ENCODE results near the gene GRB2.
"Not testable (repeated sequence)": the region's sequence is repeated elsewhere in the genome, so short reads cannot be mapped to it uniquely, and the experiment has no call there.

The GRB2 gene

DNA sequence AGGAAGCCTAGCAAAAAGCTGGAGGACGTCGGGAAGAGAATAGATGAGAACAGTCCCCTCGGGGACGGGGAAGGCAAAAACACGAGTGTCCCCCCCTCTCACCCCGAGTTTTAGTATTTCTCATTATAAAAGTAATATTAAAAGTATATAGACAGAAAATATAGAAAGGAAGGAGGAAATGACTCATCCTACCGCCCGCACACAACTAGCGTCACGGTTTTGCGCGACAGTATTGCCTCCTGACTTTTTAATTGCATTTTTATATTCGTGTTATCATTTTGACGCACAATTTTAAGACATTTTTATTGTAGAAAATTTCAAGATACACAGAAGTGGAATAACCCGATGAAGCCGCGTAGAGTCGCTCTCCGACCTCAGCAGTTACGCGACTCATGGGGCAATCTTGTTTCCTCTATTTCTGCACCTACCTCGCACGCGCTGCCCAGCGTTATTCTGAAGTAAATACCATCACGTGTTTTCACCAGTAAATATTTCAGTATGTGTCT is 115.6 kb downstream of the GRB2 start:
- peak; percentile 68 for DNase-seq (ENCODE audit: low read depth, low spot score)
- in situ Hi-C loops (cut with HindIII; ENCODE audit: low sequenced_read_pairs): no loop called here

DNA sequence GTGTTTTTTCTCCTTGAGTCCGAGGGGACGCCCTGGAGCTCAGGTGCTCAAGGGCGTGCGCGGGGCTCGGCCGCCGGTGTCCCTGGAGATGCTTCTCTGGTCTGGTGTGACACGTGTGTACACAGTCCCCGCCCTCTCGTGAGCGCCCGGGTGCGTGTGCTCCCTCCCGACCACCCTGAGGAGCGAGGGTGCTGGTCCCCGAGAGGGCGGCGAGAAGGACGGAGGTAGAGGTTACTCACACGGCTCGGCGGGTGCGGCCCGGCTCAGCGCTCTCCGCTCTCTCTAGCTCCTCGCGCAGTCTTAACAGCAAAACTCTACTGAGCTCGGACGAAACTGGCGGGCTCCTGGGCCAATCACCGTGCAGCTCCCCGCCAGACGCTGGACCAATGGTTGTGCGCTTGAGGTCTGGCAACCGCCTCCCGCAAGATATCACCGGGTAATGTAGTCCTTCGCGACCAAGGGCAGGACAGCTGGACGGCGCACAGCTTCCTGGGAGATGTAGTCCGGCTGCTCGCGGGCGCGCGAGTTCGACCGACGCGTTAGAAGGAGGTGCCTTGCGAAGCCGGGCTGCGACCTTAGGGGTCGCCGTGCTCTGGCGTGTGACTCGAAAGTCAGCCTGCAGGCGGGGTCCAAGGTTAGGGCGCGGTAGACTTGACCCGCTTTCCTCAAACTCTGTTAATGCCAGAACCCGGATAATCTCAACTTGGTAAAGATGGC is 116.2 kb downstream of the GRB2 start, which contains the start of gene SLC25A19:
Gene SLC25A19 (minus strand): TSS at position 319 of the 717 bp plus-strand sequence. CDS start 2,669 bp downstream, outside the sequence.
- DNase-seq (ENCODE audit: low read depth, low spot score): peak; percentile 99
- in situ Hi-C loops (cut with HindIII; ENCODE audit: low sequenced_read_pairs): no loop called here
- peak within 1 kb of the TSS; percentile 55 for H3K4me3 ChIP-seq (ENCODE audit: low read depth, low read length)
- TF ChIP-seq, protein P1, sequence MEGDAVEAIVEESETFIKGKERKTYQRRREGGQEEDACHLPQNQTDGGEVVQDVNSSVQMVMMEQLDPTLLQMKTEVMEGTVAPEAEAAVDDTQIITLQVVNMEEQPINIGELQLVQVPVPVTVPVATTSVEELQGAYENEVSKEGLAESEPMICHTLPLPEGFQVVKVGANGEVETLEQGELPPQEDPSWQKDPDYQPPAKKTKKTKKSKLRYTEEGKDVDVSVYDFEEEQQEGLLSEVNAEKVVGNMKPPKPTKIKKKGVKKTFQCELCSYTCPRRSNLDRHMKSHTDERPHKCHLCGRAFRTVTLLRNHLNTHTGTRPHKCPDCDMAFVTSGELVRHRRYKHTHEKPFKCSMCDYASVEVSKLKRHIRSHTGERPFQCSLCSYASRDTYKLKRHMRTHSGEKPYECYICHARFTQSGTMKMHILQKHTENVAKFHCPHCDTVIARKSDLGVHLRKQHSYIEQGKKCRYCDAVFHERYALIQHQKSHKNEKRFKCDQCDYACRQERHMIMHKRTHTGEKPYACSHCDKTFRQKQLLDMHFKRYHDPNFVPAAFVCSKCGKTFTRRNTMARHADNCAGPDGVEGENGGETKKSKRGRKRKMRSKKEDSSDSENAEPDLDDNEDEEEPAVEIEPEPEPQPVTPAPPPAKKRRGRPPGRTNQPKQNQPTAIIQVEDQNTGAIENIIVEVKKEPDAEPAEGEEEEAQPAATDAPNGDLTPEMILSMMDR (IDR thresholded peaks at IDR 0.05; ENCODE audit: low read depth, low read length): no peak

More for the DNA sequence above, 115.6 kb downstream of the GRB2 start:
- TF ChIP-seq, protein P1 (IDR thresholded peaks at IDR 0.05; ENCODE audit: low read depth, low read length): no peak
- H3K4me3 ChIP-seq (ENCODE audit: low read depth, low read length): peak overlapping the region; percentile 55

- in situ Hi-C loops (cut with HindIII; ENCODE audit: low sequenced_read_pairs): no loop called here
- no peak for DNase-seq (ENCODE audit: low read depth, low spot score)
Measured at GRCh38 chr17:75288770-75289114, 116.7 kb downstream of the GRB2 start.

DNA sequence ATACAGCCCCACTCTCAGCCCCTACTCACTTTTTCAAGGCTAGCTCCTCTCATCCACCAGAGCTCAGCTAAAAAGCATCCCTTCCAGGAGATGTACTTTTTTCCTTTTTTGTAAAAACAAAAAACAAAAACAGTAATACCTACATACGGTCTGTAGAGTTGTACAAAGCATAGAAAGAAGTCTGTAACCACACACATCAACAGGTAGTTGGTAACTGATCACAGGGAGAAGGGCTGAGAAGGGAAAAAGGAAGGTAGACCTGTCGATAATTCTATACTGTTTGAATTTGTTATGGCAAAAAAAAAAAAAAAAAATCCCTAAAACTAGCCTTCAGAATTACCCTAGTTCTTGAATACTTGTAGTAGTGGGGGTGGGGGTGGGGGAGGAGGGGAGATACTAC is 117.1 kb downstream of the GRB2 start:
- DNase-seq (ENCODE audit: low read depth, low spot score): no peak
- in situ Hi-C loops (cut with HindIII; ENCODE audit: low sequenced_read_pairs): no loop called here
- peak overlapping the region; percentile 55 for H3K4me3 ChIP-seq (ENCODE audit: low read depth, low read length)
- TF ChIP-seq, protein P1 (IDR thresholded peaks at IDR 0.05; ENCODE audit: low read depth, low read length): no peak

More at GRCh38 chr17:75288770-75289114, 116.7 kb downstream of the GRB2 start:
- H3K4me3 ChIP-seq (ENCODE audit: low read depth, low read length): peak overlapping the region; percentile 55
- TF ChIP-seq, protein P1 (IDR thresholded peaks at IDR 0.05; ENCODE audit: low read depth, low read length): no peak

- TF ChIP-seq, protein P1 (IDR thresholded peaks at IDR 0.05; ENCODE audit: low read depth, low read length): no peak
- no peak overlapping the region for H3K4me3 ChIP-seq (ENCODE audit: low read depth, low read length)
- no peak for DNase-seq (ENCODE audit: low read depth, low spot score)
- in situ Hi-C loops (cut with HindIII; ENCODE audit: low sequenced_read_pairs): no loop called here
Measured at GRCh38 chr17:75287221-75287620, 118.3 kb downstream of the GRB2 start.

- no peak overlapping the region for H3K4me3 ChIP-seq (ENCODE audit: low read depth, low read length)
- in situ Hi-C loops (cut with HindIII; ENCODE audit: low sequenced_read_pairs): no loop called here
- DNase-seq (ENCODE audit: low read depth, low spot score): no peak
- TF ChIP-seq, protein P1 (IDR thresholded peaks at IDR 0.05; ENCODE audit: low read depth, low read length): no peak
Measured at GRCh38 chr17:75285123-75285522, 120.4 kb downstream of the GRB2 start.

DNA sequence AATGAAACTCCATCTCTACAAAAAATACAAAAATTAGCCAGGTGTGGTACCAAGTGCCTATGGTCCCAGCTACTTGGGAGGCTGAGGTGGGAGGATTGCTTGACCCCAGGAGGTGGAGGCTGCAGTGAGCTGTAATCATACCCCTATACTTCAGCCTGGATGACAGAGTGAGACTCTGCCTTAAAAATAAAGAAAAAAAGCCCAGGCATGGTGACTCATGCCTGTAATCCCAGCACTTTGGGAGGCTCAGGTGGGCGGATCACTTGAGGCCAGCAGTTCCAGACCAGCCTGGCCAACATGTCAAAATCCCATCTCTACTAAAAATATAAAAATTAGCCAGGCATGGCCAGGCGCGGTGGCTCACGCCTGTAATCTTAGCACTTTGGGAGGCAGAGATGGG is 125.3 kb downstream of the GRB2 start:
- DNase-seq (ENCODE audit: low read depth, low spot score); in situ Hi-C loops (cut with HindIII; ENCODE audit: low sequenced_read_pairs); H3K4me3 ChIP-seq (ENCODE audit: low read depth, low read length): not testable (repeated sequence)

All from astrocyte of the spinal cord (primary cell).